ENCODE measurements around the gene MAML3.

The MAML3 gene

DNA sequence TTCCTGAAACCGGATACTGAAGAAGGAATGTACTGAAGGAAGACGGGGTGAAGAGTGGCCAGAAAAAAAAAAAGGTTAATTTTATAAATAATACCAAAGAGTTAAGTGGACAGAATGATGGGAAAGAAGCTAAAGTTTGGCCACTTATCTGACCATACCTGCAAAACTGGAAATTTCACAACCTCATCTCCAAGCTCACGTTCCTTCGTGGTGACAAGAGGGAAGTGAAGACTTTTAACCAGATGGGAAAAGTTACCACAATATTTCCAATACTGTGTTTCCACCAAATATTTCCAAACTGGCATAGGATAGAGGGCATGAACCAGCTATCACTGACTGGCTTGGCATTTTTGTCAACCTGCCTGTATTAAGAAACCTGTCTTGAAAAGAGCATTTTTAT lies 56.4 kb downstream of the MAML3 start:
- no peak for DNase-seq (ENCODE audit: low read depth)
- TF ChIP-seq, protein P1, sequence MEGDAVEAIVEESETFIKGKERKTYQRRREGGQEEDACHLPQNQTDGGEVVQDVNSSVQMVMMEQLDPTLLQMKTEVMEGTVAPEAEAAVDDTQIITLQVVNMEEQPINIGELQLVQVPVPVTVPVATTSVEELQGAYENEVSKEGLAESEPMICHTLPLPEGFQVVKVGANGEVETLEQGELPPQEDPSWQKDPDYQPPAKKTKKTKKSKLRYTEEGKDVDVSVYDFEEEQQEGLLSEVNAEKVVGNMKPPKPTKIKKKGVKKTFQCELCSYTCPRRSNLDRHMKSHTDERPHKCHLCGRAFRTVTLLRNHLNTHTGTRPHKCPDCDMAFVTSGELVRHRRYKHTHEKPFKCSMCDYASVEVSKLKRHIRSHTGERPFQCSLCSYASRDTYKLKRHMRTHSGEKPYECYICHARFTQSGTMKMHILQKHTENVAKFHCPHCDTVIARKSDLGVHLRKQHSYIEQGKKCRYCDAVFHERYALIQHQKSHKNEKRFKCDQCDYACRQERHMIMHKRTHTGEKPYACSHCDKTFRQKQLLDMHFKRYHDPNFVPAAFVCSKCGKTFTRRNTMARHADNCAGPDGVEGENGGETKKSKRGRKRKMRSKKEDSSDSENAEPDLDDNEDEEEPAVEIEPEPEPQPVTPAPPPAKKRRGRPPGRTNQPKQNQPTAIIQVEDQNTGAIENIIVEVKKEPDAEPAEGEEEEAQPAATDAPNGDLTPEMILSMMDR (IDR thresholded peaks at IDR 0.05; ENCODE audit: control insufficient read depth, insufficient read depth, low read depth, low read length, missing control alignments), result no peak
- no peak overlapping the region for H3K4me3 ChIP-seq (ENCODE audit: control insufficient read depth, low read depth, low read length)

DNA sequence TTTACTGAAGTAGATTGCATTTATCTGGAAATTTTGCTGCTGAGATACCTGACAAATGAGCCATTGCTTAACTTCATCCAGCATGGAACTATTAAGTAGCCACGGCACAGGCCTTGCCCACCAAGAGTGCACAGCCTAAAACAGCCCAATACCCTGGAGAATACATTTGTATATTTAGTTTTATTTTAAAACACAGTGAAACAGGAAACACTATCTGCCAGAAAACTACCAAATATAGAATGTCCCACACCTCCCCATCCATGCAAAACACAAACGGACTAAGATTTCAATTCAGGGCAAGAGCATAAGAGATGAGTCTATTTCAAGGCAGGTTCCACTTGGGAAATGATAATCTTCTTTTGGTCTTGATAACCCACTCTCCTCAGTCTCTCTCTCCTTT lies 57.1 kb downstream of the MAML3 start:
- TF ChIP-seq, protein P1 (IDR thresholded peaks at IDR 0.05; ENCODE audit: control insufficient read depth, insufficient read depth, low read depth, low read length, missing control alignments), result no peak
- DNase-seq (ENCODE audit: low read depth), result no peak
- H3K4me3 ChIP-seq (ENCODE audit: control insufficient read depth, low read depth, low read length), result no peak overlapping the region

DNA sequence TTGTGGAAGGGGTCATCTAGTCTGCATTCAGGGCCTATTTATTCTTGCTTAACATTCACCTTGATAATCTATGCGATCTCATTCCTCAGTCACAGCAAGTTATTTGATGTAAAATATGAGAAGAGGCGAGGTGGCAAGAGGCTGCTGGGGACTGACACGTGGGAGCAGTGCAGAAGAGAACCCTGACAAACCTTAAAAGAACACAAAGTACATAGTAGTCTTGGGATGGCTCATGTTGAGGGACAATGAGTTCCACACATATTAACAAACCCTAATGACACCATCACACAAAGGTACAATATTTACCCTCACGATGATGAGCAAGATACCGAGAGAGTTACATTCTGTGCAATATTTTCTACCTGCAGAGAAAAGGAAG lies 57.5 kb downstream of the MAML3 start:
- no peak overlapping the region for H3K4me3 ChIP-seq (ENCODE audit: control insufficient read depth, low read depth, low read length)
- TF ChIP-seq, protein P1 (IDR thresholded peaks at IDR 0.05; ENCODE audit: control insufficient read depth, insufficient read depth, low read depth, low read length, missing control alignments), result no peak
- DNase-seq (ENCODE audit: low read depth), result no peak

DNA sequence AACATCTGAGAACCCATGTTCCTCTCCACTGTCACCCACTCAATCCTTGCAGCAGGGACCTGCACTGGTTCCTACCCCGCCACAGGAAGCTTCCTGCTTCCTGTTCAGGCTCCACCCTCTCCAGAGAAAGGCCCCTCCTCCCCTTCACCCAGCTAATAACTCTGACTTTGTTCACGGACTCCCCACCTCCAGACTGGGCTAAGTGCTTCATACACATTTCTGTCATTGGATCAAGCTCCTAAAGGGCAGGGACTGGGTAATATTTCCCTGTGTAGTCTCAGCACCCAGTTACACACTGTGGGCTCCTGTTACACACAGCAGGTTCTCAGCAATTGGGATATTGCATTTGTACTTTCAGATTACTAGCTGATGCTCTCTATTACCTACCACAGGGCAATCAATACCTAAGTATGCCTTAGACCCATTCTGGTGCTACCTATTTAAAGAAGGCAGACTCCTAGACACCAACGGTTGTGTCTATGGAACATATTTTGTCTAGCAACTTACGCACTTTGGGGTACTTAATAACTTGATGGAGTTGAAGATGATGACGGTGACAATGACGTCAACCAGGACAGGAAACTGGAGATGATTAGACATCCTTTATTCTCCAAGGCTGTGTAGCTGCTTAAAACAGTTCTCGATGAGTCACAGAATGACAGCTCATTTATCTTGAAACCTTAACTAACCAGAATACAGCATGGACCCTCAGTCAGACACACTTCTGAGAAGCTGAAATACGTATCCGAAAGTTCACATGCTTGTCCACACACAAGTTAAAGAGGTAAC lies 58.1 kb downstream of the MAML3 start:
- TF ChIP-seq, protein P1 (IDR thresholded peaks at IDR 0.05; ENCODE audit: control insufficient read depth, insufficient read depth, low read depth, low read length, missing control alignments), result no peak
- DNase-seq (ENCODE audit: low read depth), result peak; percentile 70
- H3K4me3 ChIP-seq (ENCODE audit: control insufficient read depth, low read depth, low read length), result no peak overlapping the region

DNA sequence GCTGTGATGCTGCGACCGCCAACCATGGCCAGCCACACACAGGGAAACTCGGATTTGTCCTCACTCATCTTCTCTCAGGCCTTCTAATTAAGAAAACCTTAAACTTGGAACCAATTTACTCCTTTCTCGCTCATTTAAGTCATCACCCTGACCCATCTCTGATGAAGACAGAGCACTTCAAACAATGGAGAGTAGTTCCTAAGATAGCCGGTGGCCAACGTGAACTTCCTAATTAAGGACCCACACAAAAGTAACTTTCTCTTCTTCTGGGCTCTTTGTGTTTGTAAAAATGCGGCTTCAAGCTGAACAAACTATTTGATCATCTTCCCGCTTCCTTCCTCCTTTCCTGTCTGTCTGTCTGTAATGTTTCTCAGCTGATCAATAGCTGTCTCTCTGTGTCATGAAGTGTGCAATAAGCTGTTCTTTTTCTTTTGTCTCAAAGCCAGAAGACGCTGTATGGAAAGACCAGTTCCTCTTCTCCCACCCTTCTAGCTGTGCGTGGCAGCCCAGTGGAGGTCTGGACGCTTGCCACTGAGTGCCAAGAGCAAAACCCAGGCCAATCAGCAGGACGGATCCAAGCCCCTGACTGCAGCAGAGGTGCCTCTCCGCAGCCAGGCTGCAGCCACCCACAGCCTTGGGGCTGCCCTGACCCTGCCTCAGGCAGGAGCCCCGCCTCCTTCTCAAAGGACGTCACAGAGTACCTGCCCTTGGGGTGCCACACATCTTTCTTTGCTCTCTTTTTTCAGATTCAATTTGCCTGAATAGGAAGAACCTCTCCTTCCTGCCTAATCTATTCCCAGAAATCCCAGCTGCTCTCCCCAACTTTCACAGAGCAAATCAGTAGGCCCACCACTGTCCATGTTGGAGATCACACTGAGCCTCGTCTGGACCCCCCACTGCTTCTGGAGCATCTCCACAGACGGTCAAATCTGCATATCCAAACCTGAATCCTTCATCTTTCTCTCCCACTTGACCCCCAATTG lies 59.3 kb downstream of the MAML3 start:
- DNase-seq (ENCODE audit: low read depth), result no peak
- TF ChIP-seq, protein P1 (IDR thresholded peaks at IDR 0.05; ENCODE audit: control insufficient read depth, insufficient read depth, low read depth, low read length, missing control alignments), result no peak
- H3K4me3 ChIP-seq (ENCODE audit: control insufficient read depth, low read depth, low read length), result no peak overlapping the region

DNA sequence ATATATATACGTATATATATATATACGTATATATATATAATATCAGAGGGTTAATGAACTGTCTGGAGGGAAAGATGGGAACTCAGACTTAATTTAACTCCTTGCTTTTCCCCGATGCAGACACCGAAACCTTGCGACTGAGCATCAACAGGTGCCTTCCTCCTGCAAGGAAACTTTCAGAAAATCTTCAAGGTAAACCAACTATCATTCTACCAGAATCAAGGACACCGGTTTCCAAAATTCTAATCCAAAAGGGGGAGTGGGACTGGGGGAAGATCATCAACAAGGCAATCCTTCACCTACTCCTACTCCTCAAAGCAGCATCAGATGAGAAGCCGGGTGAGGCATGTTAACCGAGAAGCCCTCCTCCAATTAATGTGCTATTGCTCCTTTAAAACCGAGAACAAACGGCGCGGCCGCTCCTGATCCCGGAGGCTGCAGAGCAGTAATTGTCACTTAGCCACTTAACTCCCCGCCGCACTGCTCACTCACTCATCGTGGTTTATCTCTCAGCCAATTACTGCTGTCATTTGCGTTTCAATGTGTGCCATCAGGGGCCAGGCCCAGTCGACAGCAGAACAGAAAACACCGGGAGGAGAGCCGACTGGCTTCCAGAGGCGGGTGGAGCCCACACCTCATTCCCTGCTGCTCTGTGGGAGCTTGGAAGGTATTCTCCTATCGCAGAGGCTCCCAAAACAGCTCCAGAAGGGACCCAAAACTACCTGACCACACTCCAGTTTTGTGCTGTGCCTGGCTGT lies 61.7 kb downstream of the MAML3 start:
- TF ChIP-seq, protein P1 (IDR thresholded peaks at IDR 0.05; ENCODE audit: control insufficient read depth, insufficient read depth, low read depth, low read length, missing control alignments), result no peak
- peak overlapping the region; percentile 23 for H3K4me3 ChIP-seq (ENCODE audit: control insufficient read depth, low read depth, low read length)
- no peak for DNase-seq (ENCODE audit: low read depth)

All from AG09309 (cell line).